Heart left ventricle (tissue), 16 donors: ENCODE results near the gene TRAPPC12. TPM values are rescaled to one million over a fixed set of nuclear protein-coding genes. Genes with fewer than 3 reads are reported as not detected.
A peak's percentile ranks its signal among the peaks of the same experiment; 100 is the strongest.

Experiments
- ATAC-seq, 4 donors: fragments of 200-7000 bp; cut with Tn5 transposase; one replicate each; pipeline ENCODE4 v1.9.1; 2020 to 2022; ENCODE audit warnings: moderate library complexity in 4 of 4, mild to moderate bottlenecking in 3 of 4, moderate number of reproducible peaks in 1 of 4
- DNase-seq, 5 donors: peaks; one replicate each; pipeline ENCODE4 v3.0.0-alpha.2; 2020
- H3K27ac ChIP-seq, 12 donors: fragments of 200-600 bp; sonication (generic) in 4 of 12; one replicate each; pipeline versions ENCODE4 v1.5.0 to v1.8.0; 2016 to 2022; ENCODE audit warnings: mild to moderate bottlenecking in 2 of 12
- H3K27me3 ChIP-seq, 9 donors: fragments of 200-600 bp; sonication (generic) in 2 of 9; one replicate each; pipeline versions ENCODE4 v1.5.1 to v1.8.0; 2016 to 2022; ENCODE audit warnings: mild to moderate bottlenecking in 3 of 9
- H3K36me3 ChIP-seq, 9 donors: fragments of 200-600 bp; sonication (generic) in 2 of 9; one replicate each; pipeline versions ENCODE4 v1.5.0 to v1.8.0; 2018 to 2022; ENCODE audit warnings: mild to moderate bottlenecking in 2 of 9
- H3K4me1 ChIP-seq, 12 donors: fragments of 200-600 bp; sonication (generic) in 4 of 12; one replicate each; pipeline versions ENCODE4 v1.5.0 to v1.8.0; 2016 to 2022; ENCODE audit warnings: mild to moderate bottlenecking in 3 of 12
- H3K4me3 ChIP-seq, 12 donors: fragments of 200-600 bp; sonication (generic) in 4 of 12; one replicate each; pipeline versions ENCODE4 v1.5.0 to v1.8.0; 2017 to 2022; ENCODE audit warnings: mild to moderate bottlenecking in 9 of 12, moderate library complexity in 4 of 12
- H3K9me3 ChIP-seq, 12 donors: fragments of 200-600 bp; sonication (generic) in 4 of 12; one replicate each; pipeline versions ENCODE4 v1.5.0 to v1.8.0; 2016 to 2022; ENCODE audit warnings: mild to moderate bottlenecking in 1 of 12
- POLR2A ChIP-seq, 2 donors: fragments of 450-650 bp; IDR thresholded peaks; one replicate each; pipeline ENCODE4 v1.6.1; 2017; ENCODE audit warnings: antibody characterized with exemption in 2 of 2, mild to moderate bottlenecking in 2 of 2, moderate library complexity in 2 of 2
- WGBS, 4 donors: extraction: QIAGEN DNeasy Blood & Tissue Kit in 2 of 4; methylation state at CpG; one replicate each; pipeline versions ENCODE4 v1.1.5 to v1.1.7; 2013 to 2018; 5-methylcytosine and 5-hydroxymethylcytosine counted together
- intact Hi-C, 10 donors: fragments of 100-400 bp; cut with DNase I; formaldehyde crosslinking; loops; one replicate each; pipeline versions ENCODE4 v1.11.1 to v1.14.2; 2022
- polyA plus RNA-seq, 2 donors: library from polyadenylated mRNA; stranded (reverse); fragments of 200-250 nt; gene quantifications; one replicate each; pipeline ENCODE4 v1.2.3, GENCODE V29; 2013
- total RNA-seq, 9 donors: library from RNA; depleted of rRNA in 2 of 9; stranded (reverse); fragments of >200 nt in 2 of 9; fragmentation: NEBNext Ultra II Directional in 3 of 9; extraction: Animal tissue kit (Norgen Biotek cat#: 25700) in 3 of 9; gene quantifications; one replicate each; pipeline versions ENCODE4 v1.1.0 to v1.2.4, GENCODE V29; 2016 to 2023
- TF ChIP-seq, protein P1 (sequence below), 12 donors: fragments of 200-600 bp; sonication (generic) in 4 of 12; IDR thresholded peaks; one replicate each; pipeline versions ENCODE4 v1.5.0 to v1.8.0; 2018 to 2022; ENCODE audit warnings: antibody characterized with exemption in 12 of 12, mild to moderate bottlenecking in 5 of 12
- donor health status: ischemic (EF 13 %, LVEDD 7.1; RV severe dilation, severe dysfunction).
- donor health status: healthy with polysubstance abuse.
- donor health status: DM: no; HTN: yes; CAD: no.
- donor health status: DM: no; HTN: no; CAD: no.
- donor health status: ischemic (EF 25% LVEDD 6.9; RV normal size, moderate dysfunction).
- donor health status: ischemic (EF 25% LVEDD 5.7; RV mildly dilated, moderate dysfunction).
- donor health status: healthy.
- donor health status: DM: yes; HTN: yes; CAD: no.
- donor health status: ischemic (EF 35%, LVEDD 5.7; RV mildly dilated, moderate dysfunction).
- donor health status: nonischemic (EF 11% LVEDD 7.7; RV severe dilation, severe dysfunction).
- donor health status: DM: yes; HTN: yes; CAD: no.
- donor health status: PGD.
- donor health status: ischemic (EF 29% LVEDD 5.4; RV normal size, mild dysfunction).
- donor health status: nonischemic (EF 23%, LVEDD 6.1; RV moderate dilation, normal function).

TRAPPC12 gene
- total and polyA plus RNA-seq, 11 donors, result 70.3 to 142 (median 88.2) TPM

DNA sequence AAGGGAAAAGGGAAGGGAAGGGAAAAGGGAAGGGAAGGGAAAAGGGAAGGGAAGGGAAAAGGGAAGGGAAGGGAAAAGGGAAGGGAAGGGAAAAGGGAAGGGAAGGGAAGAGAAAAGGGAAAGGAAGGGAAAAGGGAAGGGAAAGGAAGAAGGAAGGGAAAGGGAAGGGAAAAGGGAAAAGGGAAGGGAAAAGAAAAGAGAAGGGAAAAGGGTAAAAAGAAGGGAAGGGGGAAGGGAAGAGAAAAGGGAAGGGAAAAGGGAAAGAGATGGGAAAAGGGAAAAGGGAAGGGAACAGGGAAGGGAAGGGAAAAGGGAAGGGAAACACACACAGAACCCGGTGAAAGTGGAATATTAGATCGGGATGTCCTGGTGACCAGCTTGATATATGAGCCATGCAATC is 42.6 kb upstream of the TRAPPC12 start:
- TF ChIP-seq, protein P1, sequence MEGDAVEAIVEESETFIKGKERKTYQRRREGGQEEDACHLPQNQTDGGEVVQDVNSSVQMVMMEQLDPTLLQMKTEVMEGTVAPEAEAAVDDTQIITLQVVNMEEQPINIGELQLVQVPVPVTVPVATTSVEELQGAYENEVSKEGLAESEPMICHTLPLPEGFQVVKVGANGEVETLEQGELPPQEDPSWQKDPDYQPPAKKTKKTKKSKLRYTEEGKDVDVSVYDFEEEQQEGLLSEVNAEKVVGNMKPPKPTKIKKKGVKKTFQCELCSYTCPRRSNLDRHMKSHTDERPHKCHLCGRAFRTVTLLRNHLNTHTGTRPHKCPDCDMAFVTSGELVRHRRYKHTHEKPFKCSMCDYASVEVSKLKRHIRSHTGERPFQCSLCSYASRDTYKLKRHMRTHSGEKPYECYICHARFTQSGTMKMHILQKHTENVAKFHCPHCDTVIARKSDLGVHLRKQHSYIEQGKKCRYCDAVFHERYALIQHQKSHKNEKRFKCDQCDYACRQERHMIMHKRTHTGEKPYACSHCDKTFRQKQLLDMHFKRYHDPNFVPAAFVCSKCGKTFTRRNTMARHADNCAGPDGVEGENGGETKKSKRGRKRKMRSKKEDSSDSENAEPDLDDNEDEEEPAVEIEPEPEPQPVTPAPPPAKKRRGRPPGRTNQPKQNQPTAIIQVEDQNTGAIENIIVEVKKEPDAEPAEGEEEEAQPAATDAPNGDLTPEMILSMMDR (IDR thresholded peaks at IDR 0.05), result no peak
- TF ChIP-seq POLR2A (IDR thresholded peaks at IDR 0.05), result no peak

DNA sequence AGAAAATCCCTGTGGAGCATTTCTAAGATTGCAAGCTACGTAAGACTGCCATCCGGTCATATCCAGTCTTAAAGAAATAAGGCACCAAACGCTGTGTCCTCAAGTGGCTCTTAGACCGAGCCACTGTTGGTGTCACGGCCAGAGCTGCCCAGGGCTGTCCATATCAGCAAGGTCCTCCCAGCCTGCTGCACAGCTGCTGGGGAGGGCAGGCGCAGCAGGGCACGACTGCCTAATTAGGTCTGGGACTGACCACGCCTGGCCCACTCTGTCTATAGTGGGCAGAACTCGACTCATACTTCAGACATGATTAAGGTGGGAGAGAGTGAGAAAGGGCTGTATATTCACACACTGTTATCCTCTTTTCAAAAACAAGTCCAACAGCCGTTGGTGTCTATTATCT is 41.2 kb upstream of the TRAPPC12 start:
- DNase-seq (no peak), ATAC-seq (no peak)
- WGBS, 4 donors, result 84 to 92% (median 86%) methylated on average over 10 of the region's 10 CpGs
- H3K27me3 ChIP-seq, result no peaks in the 10 kb centered on the region
- H3K36me3 ChIP-seq, result peaks cover 0 to 22% (median 5%) of the 10 kb centered on the region in 9 donors
- H3K27ac ChIP-seq, result no peak overlapping the region
- no peaks in the 10 kb centered on the region for H3K9me3 ChIP-seq
- TF ChIP-seq POLR2A (IDR thresholded peaks at IDR 0.05), result no peak
- TF ChIP-seq, protein P1 (IDR thresholded peaks at IDR 0.05), result no peak
- intact Hi-C loops, result no loop called here
- no peaks in the 10 kb centered on the region for H3K4me1 ChIP-seq
- no peak overlapping the region for H3K4me3 ChIP-seq

More for the DNA sequence above, 42.6 kb upstream of the TRAPPC12 start:
- Histone ChIP-seq H3K4me1 (peaks cover 0 to 5% (median 0%) of the 10 kb centered on the region in 12 donors), H3K27ac (no peak overlapping the region), H3K27me3 (no peaks in the 10 kb centered on the region), H3K36me3 (peaks cover 0 to 36% (median 6%) of the 10 kb centered on the region in 9 donors), H3K4me3 (no peak overlapping the region), H3K9me3 (no peaks in the 10 kb centered on the region)
- WGBS, 4 donors, result 91 to 97% (median 94%) methylated on average over 2 of the region's 2 CpGs
- intact Hi-C loops, result no loop called here
- DNase-seq, result no peak
- ATAC-seq, result no peak

DNA sequence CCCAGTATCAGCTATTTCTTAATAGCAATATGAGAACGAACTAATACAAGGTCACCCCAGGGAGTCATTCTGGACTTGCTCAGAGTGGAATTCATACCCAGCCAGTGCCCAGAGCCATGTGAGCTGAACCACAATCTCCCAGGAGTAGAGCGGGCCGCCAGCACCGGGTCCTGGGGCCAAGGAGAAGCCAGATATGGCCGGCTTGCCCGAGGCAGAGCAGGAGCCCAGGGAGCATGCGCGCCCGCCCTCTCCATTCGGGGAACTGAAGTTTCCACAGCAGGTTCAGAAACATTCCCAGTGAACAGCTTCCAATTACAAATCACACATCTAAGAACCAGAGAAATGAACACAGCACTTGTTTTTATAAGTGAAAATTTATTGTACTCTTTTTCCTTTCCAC is 39.4 kb upstream of the TRAPPC12 start:
- no peaks in the 10 kb centered on the region for H3K4me1 ChIP-seq
- ATAC-seq (peak in 3 of 4 donors; percentile 55 to 79 (median 61)), DNase-seq (no peak)
- H3K4me3 ChIP-seq, result no peak overlapping the region
- intact Hi-C loops, result no loop called here
- H3K9me3 ChIP-seq, result no peaks in the 10 kb centered on the region
- no peak overlapping the region for H3K27ac ChIP-seq
- no peak for TF ChIP-seq POLR2A (IDR thresholded peaks at IDR 0.05)
- TF ChIP-seq, protein P1 (IDR thresholded peaks at IDR 0.05), result no peak
- peaks cover 0 to 6% (median 2%) of the 10 kb centered on the region in 9 donors for H3K36me3 ChIP-seq
- WGBS, 4 donors, result 90 to 97% (median 95%) methylated on average over 10 of the region's 10 CpGs
- no peaks in the 10 kb centered on the region for H3K27me3 ChIP-seq

DNA sequence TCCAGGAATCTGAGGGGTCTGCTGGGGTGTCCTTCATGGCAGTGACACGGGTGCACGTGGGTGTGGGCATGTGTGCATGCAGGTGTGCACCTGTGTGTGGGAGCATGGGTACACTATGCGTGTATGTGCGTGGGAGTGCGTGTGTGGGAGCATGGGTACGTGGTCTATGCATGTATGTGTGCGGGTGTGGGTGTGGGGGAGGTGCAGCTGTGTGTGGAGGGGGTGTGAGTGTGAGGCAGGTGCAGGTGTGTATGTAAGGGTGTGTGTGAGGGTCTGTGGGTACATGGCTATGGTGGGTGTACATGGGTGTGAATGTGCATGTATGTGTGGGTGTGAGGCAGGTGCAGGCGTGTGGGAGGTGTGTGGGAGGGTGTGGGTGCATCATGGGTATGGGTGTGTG is 38.2 kb upstream of the TRAPPC12 start:
- H3K27ac ChIP-seq, result no peak overlapping the region
- H3K27me3 ChIP-seq, result no peaks in the 10 kb centered on the region
- WGBS, 4 donors, result 95 to 98% (median 95%) methylated on average over 8 of the region's 8 CpGs
- no peaks in the 10 kb centered on the region for H3K4me1 ChIP-seq
- ATAC-seq, result peak in 1 of 4 donors; percentile 26
- peaks cover 0 to 6% (median 0%) of the 10 kb centered on the region in 9 donors for H3K36me3 ChIP-seq
- DNase-seq, result no peak
- H3K4me3 ChIP-seq, result no peak overlapping the region
- H3K9me3 ChIP-seq, result no peaks in the 10 kb centered on the region
- TF ChIP-seq, protein P1 (IDR thresholded peaks at IDR 0.05), result no peak
- TF ChIP-seq POLR2A (IDR thresholded peaks at IDR 0.05), result no peak
- intact Hi-C loops, result no loop called here
